ENCODE data around the gene MME. TPM values are rescaled to one million over a fixed set of nuclear protein-coding genes. Genes with fewer than 3 reads are reported as not detected.

Gene MME
- total RNA-seq, 2 experiments from 2014 or later, result 84.4 to 118 TPM

GRCh38 chr3:155229086-155229485 is 149.0 kb downstream of the MME start:
- H4K20me1 ChIP-seq (ENCODE audit: insufficient read depth, low read length), result no peaks in the 10 kb centered on the region
- ChIA-PET POLR2A (interaction anchor here (0.5 to 2.2 kb wide), 4 partner anchors 15 to 713 kb away, joined by 3 to 8 read pairs (median 3); no protein-coding TSS in a partner anchor), CTCF (ENCODE audit: unreplicated experiment) (no interaction called here)
- no peaks in the 10 kb centered on the region for H3K36me3 ChIP-seq (ENCODE audit: insufficient read depth, low read length)
- H3K4me3 ChIP-seq (ENCODE audit: low read depth, low read length, poor library complexity, severe bottlenecking), result no peak overlapping the region
- no peak overlapping the region for H3K4me2 ChIP-seq (ENCODE audit: low read length)
- no peak overlapping the region for H2AFZ ChIP-seq (ENCODE audit: low read length)
- no peaks in the 10 kb centered on the region for H3K79me2 ChIP-seq (ENCODE audit: insufficient read depth, low read depth, low read length)
- no peak overlapping the region for H3K27ac ChIP-seq (ENCODE audit: low read depth, low read length, poor library complexity, severe bottlenecking)
- intact Hi-C loops (cut with micrococcal nuclease; ENCODE audit: unreplicated experiment), result no loop called here
- BruUV-seq (replicated peaks), result no TSS peak
- TF ChIP-seq CTCF (conservative IDR thresholded peaks at IDR 0.05; ENCODE audit: low read length), result no peak
- no peak for TF ChIP-seq EZH2phosphoT487 (IDR thresholded peaks at IDR 0.05; ENCODE audit: borderline replicate concordance, low read depth, low read length)
- H3K9me3 ChIP-seq (ENCODE audit: low read length), result no peaks in the 10 kb centered on the region
- H3K4me1 ChIP-seq (ENCODE audit: insufficient read depth, low read length, poor library complexity, severe bottlenecking), result peaks cover 7% of the 10 kb centered on the region
- no peaks in the 10 kb centered on the region for H3K9me2 ChIP-seq (ENCODE audit: insufficient read depth, low read length)
- no peak for DNase-seq (ENCODE audit: low spot score)

GRCh38 chr3:155230382-155230781 is 150.3 kb downstream of the MME start:
- BruUV-seq (replicated peaks), result no TSS peak

More at GRCh38 chr3:155230382-155230781, 150.3 kb downstream of the MME start:
- ChIA-PET CTCF (ENCODE audit: unreplicated experiment) (no interaction called here), POLR2A (interaction anchor here (0.7 to 2.2 kb wide), 2 partner anchors 14 to 16 kb away, joined by 3 to 8 read pairs; no protein-coding TSS in a partner anchor)
- H3K4me3 ChIP-seq (ENCODE audit: low read depth, low read length, poor library complexity, severe bottlenecking), result no peak overlapping the region
- no peak overlapping the region for H3K27ac ChIP-seq (ENCODE audit: low read depth, low read length, poor library complexity, severe bottlenecking)
- no peaks in the 10 kb centered on the region for H3K9me3 ChIP-seq (ENCODE audit: low read length)
- no peak overlapping the region for H3K4me2 ChIP-seq (ENCODE audit: low read length)
- TF ChIP-seq CTCF (conservative IDR thresholded peaks at IDR 0.05; ENCODE audit: low read length), result no peak
- TF ChIP-seq EZH2phosphoT487 (IDR thresholded peaks at IDR 0.05; ENCODE audit: borderline replicate concordance, low read depth, low read length), result no peak
- H3K79me2 ChIP-seq (ENCODE audit: insufficient read depth, low read depth, low read length), result no peaks in the 10 kb centered on the region
- no peaks in the 10 kb centered on the region for H3K9me2 ChIP-seq (ENCODE audit: insufficient read depth, low read length)
- H3K36me3 ChIP-seq (ENCODE audit: insufficient read depth, low read length), result no peaks in the 10 kb centered on the region
- no peak for DNase-seq (ENCODE audit: low spot score)
- no peaks in the 10 kb centered on the region for H4K20me1 ChIP-seq (ENCODE audit: insufficient read depth, low read length)
- no peak overlapping the region for H2AFZ ChIP-seq (ENCODE audit: low read length)
- H3K4me1 ChIP-seq (ENCODE audit: insufficient read depth, low read length, poor library complexity, severe bottlenecking), result peaks cover 7% of the 10 kb centered on the region
- intact Hi-C loops (cut with micrococcal nuclease; ENCODE audit: unreplicated experiment), result no loop called here
